MCF 10A (cell line): ENCODE measurements around the gene LMAN1. TPM values are rescaled to one million over a fixed set of nuclear protein-coding genes. Genes with fewer than 3 reads are reported as not detected.

Source experiments
- BruUV-seq: library from RNA; stranded (reverse); fragments of 400-500 nt; replicated peaks from 2 replicates; lab custom pipeline; 2021; lab: Mats Ljungman, UMichigan
- CTCF ChIA-PET: fragments of 300-600 bp; sonication (Branson Sonifier 250); formaldehyde crosslinking; extraction: SDS; loops from one replicate; lab custom pipeline; 2021; ENCODE audit warnings: antibody characterized with exemption, inconsistent platforms; lab: Yijun Ruan, JAX
- POLR2A ChIA-PET: fragments of 300-600, 350-650 bp; sonication (Branson Sonifier 250); formaldehyde crosslinking; extraction: SDS; loops from one replicate; lab custom pipeline; 2020; ENCODE audit warnings: antibody characterized with exemption, inconsistent platforms; lab: Yijun Ruan, JAX
- DNase-seq: peaks from one replicate; pipeline ENCODE4 v3.0.0-alpha.2; 2018; ENCODE audit not compliant: unreplicated experiment
- H3K27ac Mint-ChIP-seq: one replicate; pipeline ENCODE4 v1.8.0; 2022; ENCODE audit warnings: mild to moderate bottlenecking, low read depth, mixed read lengths; ENCODE audit not compliant: unreplicated experiment
- H3K27me3 Mint-ChIP-seq: one replicate; pipeline ENCODE4 v1.8.0; 2022; ENCODE audit warnings: mixed read lengths; ENCODE audit not compliant: insufficient read depth, unreplicated experiment
- H3K36me3 Mint-ChIP-seq: one replicate; pipeline ENCODE4 v1.8.0; 2022; ENCODE audit warnings: mild to moderate bottlenecking, moderate library complexity, mixed read lengths; ENCODE audit not compliant: insufficient read depth, unreplicated experiment
- H3K4me1 Mint-ChIP-seq: one replicate; pipeline ENCODE4 v1.8.0; 2022; ENCODE audit warnings: mixed read lengths; ENCODE audit not compliant: insufficient read depth, unreplicated experiment
- H3K4me3 Mint-ChIP-seq: one replicate; pipeline ENCODE4 v1.8.0; 2022; ENCODE audit warnings: mild to moderate bottlenecking, moderate library complexity, mixed read lengths; ENCODE audit not compliant: unreplicated experiment
- H3K9me3 Mint-ChIP-seq: one replicate; pipeline ENCODE4 v1.8.0; 2022; ENCODE audit warnings: mixed read lengths; ENCODE audit not compliant: unreplicated experiment
- CTCF ChIP-seq: fragments of 200-600 bp; IDR thresholded peaks from one replicate; pipeline ENCODE4 v1.8.0; 2022; ENCODE audit warnings: antibody characterized with exemption, mild to moderate bottlenecking; ENCODE audit not compliant: unreplicated experiment
- intact Hi-C: fragments of 100-400 bp; cut with micrococcal nuclease; formaldehyde crosslinking; loops from 2 replicates; pipeline ENCODE4 v1.14.1; 2022
- total RNA-seq: library from RNA; stranded (reverse); gene quantifications from 2 replicates; pipeline ENCODE4 v1.2.3, GENCODE V29; 2022

The LMAN1 gene
- total RNA-seq, 1 experiment from 2014 or later: 168 TPM

- CTCF ChIA-PET: interaction anchor here (1.0 to 5.2 kb wide), 4 partner anchors 63 to 548 kb away, joined by 4 to 88 read pairs (median 5); no protein-coding TSS in a partner anchor
Measured at GRCh38 chr18:59311631-59312030, 47.4 kb downstream of the LMAN1 start.

GRCh38 chr18:59308938-59309260 is 50.2 kb downstream of the LMAN1 start:
- Mint-ChIP-seq H3K27ac (no peak overlapping the region), H3K4me1 (no peaks in the 10 kb centered on the region), H3K9me3 (no peaks in the 10 kb centered on the region), H3K27me3 (peaks cover 30% of the 10 kb centered on the region), H3K36me3 (no peaks in the 10 kb centered on the region), H3K4me3 (no peak overlapping the region)
- no TSS peak for BruUV-seq
- POLR2A ChIA-PET: interaction anchor here (0.9 to 1.5 kb wide), 2 partner anchors 51 to 93 kb away, joined by 3 to 4 read pairs; no protein-coding TSS in a partner anchor
- intact Hi-C loops: loop anchor here (1.0 to 10.0 kb wide), 3 partner anchors 60 to 224 kb away; no protein-coding TSS in a partner anchor
- no peak for DNase-seq
- TF ChIP-seq CTCF: no peak
- CTCF ChIA-PET: interaction anchor here (0.6 to 5.2 kb wide), 20 partner anchors 9 to 870 kb away, joined by 3 to 88 read pairs (median 3); partner anchors contain the start of gene CPLX4

More at GRCh38 chr18:59311631-59312030, 47.4 kb downstream of the LMAN1 start:
- intact Hi-C loops: no loop called here
- Mint-ChIP-seq H3K36me3 (no peaks in the 10 kb centered on the region), H3K27ac (no peak overlapping the region), H3K27me3 (peaks cover 9% of the 10 kb centered on the region), H3K4me3 (no peak overlapping the region), H3K4me1 (no peaks in the 10 kb centered on the region), H3K9me3 (no peaks in the 10 kb centered on the region)
- BruUV-seq: no TSS peak
- POLR2A ChIA-PET: no interaction called here
- no peak for TF ChIP-seq CTCF
- DNase-seq: no peak

- peak; percentile 77 for TF ChIP-seq CTCF
- Mint-ChIP-seq H3K4me1 (no peaks in the 10 kb centered on the region), H3K27ac (no peak overlapping the region), H3K9me3 (no peaks in the 10 kb centered on the region), H3K27me3 (peaks cover 30% of the 10 kb centered on the region), H3K4me3 (peak overlapping the region; percentile 28), H3K36me3 (no peaks in the 10 kb centered on the region)
- DNase-seq: peak; percentile 72
- ChIA-PET CTCF (interaction anchor here (0.6 to 5.2 kb wide), 52 partner anchors 8 to 1044 kb away, joined by 3 to 88 read pairs (median 3); partner anchors contain the start of genes CPLX4 and SEC11C), POLR2A (interaction anchor here (0.7 to 1.5 kb wide), 3 partner anchors 34 to 94 kb away, joined by 3 to 4 read pairs (median 3); no protein-coding TSS in a partner anchor)
- intact Hi-C loops: loop anchor here (1.0 to 10.0 kb wide), 3 partner anchors 59 to 224 kb away; no protein-coding TSS in a partner anchor
- BruUV-seq: no TSS peak
Measured at GRCh38 chr18:59308248-59308937, 50.7 kb downstream of the LMAN1 start.

GRCh38 chr18:59306640-59307039 is 52.4 kb downstream of the LMAN1 start:
- Mint-ChIP-seq H3K36me3 (no peaks in the 10 kb centered on the region), H3K27me3 (peaks cover 30% of the 10 kb centered on the region), H3K27ac (no peak overlapping the region), H3K4me3 (no peak overlapping the region), H3K4me1 (no peaks in the 10 kb centered on the region), H3K9me3 (no peaks in the 10 kb centered on the region)
- no TSS peak for BruUV-seq
- no peak for TF ChIP-seq CTCF
- intact Hi-C loops: loop anchor here (10.0 kb wide), 1 partner anchor 222 kb away; no protein-coding TSS in a partner anchor
- ChIA-PET CTCF (interaction anchor here (0.6 to 1.1 kb wide), 2 partner anchors 96 to 690 kb away, joined by 3 read pairs; no protein-coding TSS in a partner anchor), POLR2A (no interaction called here)
- DNase-seq: no peak
